HG03520 (cell line): Measurements from ENCODE around the gene UBAP2L.
A peak's percentile ranks its signal among the peaks of the same experiment; 100 is the strongest.
"Not testable (repeated sequence)": the region's sequence is repeated elsewhere in the genome, so short reads cannot be mapped to it uniquely, and the experiment has no call there.

ENCODE experiments used
- ATAC-seq: cut with Tn5 transposase; IDR thresholded peaks from one replicate; pipeline ENCODE4 v1.9.1; 2021; ENCODE audit warnings: mild to moderate bottlenecking, moderate library complexity; ENCODE audit not compliant: unreplicated experiment

Gene UBAP2L

DNA sequence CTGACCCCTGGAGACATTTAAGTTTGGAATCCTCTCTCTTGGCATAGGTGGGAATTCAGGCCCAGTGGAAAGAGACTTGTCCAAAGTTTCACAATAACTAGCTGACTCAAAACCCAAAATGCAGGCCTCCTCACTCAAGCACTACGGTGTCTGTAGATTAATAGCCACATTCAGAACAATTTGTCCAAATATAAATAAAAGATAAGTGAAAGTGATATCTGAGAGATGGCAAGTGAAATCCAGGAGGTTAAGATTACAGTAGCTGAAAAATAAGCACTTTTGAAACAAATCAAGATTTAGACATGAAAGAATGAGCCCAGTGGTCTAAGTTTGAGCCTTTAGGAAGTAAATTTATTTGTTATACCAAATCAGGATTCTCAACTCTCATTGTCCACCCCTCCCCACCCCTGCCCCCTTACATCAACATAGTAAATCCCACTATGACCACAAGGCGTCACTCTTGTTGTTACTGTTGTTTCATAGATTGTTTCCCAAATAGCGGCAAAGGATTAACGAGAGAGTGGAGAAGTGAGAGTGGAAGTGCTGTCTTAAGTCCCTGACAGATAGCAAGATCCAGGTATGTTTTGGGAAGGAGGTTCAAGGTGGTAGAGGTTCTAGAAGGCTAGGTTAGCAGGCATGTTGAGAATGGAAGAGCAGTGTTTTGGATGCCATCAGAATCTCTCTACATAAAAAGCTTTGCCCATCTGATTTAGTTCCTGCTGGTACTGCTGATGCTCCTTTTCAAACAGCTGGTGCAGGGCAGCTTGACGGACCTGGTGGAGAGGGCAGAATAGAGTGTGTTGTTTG lies 21.8 kb upstream of the UBAP2L start:
- ATAC-seq = no peak

DNA sequence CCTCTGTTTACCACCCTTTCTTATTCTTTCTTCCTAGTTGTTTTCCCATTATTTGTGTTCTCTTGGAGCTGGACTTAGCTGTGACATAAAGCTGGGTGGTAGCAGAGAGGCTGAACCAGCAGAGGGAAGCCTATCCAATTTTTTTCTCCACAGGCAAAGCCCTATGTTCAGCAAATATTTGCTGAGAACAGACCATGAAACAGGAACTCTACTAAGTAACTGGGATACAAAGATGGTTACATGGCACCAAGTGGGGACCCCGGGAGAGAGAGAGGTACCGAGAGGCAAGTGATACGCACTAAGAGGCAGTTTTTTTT lies 21.2 kb upstream of the UBAP2L start:
- no peak for ATAC-seq

DNA sequence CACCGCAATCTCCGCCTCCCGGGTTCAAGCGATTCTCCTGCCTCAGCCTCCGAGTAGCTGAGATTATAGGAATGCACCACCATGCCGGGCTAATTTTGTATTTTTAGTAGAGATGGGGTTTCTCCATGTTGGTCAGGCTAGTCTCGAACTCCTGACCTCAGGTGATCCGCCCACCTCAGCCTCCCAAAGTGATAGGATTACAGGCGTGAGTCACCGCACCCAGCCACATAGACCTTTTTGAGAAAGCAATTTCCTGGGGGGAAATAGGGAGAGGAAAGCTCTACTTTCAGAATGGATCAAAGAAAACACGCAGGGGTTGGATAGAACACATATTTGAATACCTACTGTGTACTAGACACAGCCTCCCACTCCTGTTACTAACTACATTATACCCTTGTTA lies 15.0 kb upstream of the UBAP2L start:
- not testable (repeated sequence) for ATAC-seq

DNA sequence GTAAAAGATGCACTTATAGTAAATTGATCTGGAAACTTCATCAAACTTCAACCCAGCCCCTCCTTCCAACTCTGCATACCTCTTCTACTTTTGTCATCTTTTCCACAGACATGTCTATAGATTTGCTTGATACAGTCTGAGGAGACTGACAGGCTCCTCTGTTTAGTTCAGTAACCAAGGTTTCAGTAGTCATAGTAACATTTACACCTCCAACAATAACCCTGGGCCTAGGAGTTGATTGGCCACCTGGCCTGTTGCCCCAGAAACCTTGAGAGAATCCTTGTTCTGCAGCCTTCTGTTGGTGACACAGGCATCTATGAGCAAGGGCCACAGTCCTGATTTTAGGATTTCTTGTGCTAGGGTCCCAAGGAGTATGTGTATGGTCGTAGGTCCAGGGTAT lies 14.6 kb upstream of the UBAP2L start, which contains the start of gene CFAP141:
CFAP141 (minus strand) TSS at position 138 of the 400 bp plus-strand sequence; CDS start at position 112, 26 bp downstream.
- no peak for ATAC-seq

DNA sequence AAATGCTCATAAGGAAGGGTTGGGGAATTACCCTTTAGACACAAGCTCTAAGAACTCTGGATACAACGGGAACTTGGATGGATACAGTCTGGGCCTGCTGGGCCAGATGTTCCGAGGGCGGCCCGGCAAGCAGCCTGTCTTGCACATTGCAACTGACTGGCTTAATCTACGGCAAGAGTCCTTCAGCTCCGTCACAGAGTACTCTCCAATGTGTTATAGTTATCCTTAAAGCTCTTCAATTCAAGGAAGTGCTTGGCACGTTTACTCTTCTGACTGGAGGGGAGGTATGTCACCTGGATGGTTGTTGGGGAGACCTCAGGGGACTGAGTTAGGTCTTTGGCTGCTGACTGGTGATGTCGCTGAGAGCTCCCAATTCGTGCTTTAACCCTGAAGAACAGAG lies 13.5 kb upstream of the UBAP2L start:
- ATAC-seq = no peak

DNA sequence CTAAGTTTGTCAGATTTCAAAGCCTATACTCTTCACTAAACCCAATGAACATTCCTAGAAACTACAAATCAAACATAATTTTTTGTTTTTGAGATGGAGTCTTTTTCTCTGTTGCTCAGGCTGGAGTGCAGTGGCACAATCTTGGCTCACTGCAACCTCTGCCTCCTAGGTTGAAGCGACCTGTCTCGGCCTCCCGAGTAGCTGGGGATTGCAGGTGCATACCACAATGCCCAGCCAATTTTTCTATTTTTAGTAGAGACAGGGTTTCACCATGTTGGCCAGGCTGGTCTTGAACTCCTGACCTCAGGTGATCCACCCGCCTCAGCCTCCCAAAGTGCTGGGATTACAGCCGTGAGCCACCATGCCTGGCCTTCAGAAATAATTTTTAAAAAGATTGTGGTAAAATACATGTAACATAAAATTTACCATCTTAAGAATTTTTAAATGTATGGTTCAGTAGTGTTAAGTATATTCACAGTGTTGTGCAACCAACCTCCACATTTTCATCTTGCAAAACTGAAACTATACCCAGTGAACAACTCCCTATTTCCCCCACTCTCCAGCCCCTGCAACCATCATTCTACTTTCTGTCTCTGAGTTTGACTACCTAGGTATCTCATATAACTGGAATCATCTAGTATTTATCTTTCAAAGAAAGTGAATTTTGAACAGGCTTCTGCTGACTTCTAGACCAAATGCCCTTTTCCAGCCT lies 11.9 kb upstream of the UBAP2L start:
- ATAC-seq = no peak

DNA sequence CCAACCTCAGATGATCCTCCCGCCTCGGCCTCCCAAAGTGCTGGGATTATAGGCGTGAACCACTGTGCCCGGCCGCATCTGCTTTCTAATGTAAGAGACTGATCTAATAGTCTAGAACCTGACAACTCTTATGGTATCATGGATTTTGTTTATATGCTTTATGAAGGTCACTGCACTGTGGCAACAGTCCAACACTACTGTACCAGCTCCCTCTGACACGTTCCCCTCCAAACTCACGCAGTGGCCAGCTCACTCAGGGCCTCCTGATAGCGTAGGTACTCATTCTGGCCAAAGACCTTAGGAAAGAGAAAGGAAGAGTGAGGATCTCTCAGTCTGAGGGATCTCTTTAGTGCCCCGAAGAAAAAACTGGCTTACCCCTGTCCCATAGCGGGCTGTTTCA lies 8.7 kb upstream of the UBAP2L start:
- no peak for ATAC-seq

DNA sequence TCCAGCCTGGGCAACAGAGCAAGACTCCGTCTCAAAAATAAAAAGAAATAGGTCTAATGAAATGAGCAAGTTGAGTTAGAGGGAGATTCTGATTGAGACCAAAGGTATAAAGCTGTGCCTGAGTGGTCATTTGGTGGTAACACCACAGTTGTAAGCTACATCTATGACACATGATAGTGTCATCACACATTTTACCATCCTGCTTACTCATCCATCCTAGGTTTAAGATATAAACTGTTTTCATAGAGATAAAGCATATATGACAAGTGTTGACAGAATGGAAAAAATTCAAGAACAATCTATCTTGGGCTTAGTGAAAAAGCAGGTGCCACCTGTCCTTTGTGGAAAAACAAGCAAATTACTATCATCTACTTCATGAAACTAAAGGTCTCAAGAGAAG lies 7.5 kb upstream of the UBAP2L start:
- no peak for ATAC-seq

DNA sequence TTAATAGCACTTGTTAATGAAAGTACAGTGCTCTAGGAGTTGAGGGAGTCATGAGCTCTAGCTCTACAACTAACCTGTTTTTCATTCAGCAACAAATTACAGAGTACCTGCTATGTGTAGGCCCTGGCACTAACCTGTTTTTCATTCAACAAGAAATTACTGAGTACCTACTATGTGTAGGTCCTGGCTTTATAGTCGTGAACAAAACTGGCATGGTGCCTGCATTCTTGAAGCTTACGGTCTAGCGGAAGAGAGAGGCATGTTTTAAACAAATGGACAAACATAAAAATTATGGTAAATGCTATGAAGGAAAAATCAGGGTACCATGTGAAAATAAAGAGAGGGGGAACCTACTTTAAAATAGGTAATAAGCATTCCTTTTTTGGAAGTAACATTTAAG lies 2.2 kb upstream of the UBAP2L start:
- ATAC-seq = no peak

DNA sequence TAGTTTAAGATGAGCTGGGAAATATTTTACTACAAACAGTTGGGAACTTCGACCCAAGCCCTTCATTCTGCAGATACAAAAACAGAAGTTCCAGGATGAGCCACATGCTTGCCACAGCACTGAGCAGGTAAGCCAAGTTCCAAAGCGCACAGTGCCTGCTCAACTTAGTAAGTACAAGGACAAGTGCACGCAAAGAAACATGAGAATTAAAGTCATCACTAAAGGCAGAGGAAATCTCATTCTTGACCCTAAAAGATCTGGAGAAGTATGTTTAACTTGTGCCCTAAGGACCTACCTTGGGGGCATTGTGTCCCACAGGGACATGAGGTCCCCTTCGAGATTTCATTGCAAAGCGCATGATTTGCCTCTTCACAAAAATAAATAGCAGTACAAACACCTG lies 1.2 kb upstream of the UBAP2L start:
- no peak for ATAC-seq

DNA sequence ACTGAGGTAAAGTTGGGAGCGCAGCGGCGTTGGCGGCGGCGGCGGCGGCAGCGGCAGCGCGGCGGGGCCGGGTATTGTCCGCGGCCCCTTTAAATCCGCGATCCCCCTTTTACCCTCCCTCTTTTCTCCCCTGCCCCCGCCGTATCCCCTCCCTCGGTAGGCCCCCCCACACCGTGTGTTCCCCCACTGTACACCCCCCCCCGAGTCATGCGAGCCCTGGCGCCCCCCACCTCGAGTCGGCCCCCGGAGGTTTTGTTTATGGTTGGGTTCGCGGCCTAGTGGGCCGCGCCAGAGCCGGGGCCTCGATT lies 169 bp downstream of the UBAP2L start:
- peak; percentile 13 for ATAC-seq

DNA sequence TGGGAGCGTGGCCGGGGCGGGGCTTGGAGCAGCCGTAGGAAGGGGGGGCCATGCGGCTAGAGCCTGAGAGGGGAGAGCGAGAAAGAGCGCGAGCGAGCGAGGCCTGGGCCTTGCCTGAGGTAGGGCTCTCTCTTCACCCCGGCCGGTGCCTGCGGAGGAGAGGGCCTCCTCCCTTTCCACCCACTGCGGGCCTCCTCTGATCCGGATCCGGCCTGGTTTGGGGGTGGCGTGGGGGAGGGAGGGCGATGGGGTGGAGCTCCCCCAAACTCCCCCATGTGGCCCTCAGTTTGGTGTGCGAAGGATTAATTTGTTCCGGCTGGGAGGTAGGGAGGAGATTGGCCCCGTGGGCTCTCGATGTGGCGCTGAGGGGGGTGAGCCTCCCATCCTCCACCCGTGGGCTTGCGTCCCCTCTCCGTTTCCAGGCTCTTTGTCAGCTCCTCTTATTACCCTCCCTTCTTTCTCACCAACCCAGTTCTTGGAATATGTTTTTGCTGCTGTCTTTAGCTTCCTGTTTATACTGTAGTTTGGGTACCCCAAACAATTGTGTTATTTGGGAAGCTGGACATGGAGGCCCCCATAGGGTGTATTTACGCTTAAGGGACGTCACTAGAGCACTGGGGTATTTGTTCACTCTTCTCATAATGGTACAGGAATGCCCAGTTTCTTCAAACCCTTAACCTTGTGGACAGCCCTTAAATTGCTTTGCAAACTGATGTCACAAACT lies 685 bp downstream of the UBAP2L start:
- peak; percentile 3 for ATAC-seq

DNA sequence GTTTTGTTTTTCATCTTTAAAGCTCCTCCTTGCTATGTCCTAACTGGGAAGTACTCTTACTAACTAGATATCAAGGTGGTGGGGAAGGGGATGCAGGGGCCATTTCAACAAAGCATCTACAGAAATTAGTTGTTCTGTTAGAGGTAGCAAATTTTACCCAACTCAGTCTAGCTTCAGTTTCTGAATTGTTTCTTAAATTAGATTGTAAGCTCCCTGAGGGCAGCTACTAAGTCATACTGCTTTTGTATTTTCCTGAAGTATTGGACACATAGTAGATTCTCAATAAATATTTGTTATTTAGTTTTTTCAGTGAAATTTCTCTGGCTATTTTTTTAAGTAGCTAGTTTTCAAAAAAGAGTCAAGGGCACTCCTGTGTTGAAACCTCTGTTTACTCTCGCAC lies 1.8 kb downstream of the UBAP2L start:
- ATAC-seq = no peak

DNA sequence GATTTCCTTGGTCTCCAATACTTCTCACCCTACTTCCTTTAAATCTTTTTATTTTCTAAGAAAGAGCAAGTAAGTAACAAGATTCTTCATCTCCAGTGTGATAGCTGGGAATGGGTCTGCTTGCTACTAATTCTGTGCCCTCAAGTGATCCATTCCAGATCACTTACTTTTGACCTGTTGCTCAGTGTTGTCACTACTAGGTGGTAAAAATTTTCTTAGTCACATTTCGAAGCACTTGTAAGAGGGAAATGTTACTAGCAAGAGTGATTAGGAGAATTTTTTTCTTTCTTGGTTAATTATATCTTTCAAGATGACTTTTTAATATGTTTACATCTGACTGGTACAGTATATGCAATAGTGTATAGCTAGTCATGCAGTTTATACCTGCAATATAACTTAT lies 2.2 kb downstream of the UBAP2L start:
- no peak for ATAC-seq

DNA sequence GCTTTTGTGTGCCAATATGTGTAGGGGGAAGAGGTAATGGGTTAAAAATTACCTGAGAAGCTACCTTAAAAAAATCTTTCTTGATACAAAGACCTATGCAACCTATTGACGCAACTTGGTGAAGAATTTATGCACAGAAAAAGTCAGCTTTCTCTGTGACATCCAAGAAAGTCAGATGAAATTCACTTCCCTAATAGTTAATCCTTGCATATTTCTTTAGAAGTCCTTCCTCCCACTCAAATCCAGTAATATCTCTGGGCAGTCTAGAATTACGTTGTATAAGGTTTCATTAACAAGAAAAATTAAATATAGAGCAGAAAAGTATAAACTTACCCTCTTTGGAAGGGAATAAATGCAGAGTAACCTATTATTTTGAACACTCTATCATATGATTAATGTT lies 2.9 kb downstream of the UBAP2L start:
- no peak for ATAC-seq

DNA sequence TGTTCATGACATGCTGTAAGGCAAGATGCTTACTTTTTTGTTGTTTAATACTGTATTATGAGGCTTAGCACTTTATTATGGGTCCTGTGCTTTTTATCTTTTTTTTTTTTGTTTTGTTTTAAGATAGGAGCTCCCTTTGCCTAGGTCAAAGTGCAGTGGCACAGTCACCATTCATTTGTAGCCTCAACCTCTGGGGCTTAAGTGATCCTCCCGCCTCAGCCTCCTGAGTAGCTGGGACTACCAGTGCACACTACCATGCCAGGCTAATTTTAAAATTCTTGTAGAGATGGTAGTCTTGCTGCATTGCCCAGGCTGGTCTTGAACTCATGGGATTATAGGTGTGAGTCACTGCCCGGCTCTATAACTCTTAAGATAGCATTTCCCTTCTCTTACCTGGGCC lies 4.6 kb downstream of the UBAP2L start:
- ATAC-seq = no peak

DNA sequence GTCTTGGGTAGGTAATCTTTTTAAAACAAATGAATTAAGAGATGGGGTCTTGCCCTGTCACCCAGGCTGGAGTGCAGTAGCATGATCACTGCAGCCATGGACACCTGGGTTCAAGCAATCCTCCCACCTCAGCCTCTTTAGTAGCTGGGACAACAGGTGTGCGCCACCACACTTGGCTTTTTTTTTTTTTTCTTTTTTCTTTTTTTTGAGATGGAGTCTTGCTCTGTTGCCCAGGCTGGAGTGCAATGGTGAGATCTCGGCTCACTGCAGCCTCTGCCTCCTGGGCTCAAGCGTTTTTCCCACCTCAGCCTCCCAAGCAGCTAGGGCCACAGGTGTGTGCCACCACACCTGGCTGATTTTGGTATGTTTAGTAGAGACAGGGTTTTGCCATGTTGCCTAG lies 10.4 kb downstream of the UBAP2L start:
- ATAC-seq = not testable (repeated sequence)

DNA sequence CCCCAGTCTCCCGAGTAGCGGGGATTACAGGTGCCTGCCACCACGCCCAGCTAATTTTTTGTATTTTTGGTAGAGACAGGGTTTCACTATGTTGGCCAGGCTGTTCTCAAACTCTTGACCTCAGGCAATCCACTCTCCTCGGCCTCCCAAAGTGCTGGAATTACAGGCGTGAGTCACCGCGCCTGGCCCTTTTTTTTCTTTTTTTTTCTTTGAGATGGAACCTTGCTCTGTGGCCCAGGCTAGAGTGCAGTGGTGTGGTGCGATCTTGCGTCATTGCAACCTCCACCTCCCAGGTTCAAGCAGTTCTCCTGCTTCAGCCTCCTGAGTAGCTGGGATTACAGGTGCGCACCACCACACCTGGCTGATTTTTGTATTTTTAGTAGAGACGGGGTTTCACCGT lies 12.4 kb downstream of the UBAP2L start:
- not testable (repeated sequence) for ATAC-seq

DNA sequence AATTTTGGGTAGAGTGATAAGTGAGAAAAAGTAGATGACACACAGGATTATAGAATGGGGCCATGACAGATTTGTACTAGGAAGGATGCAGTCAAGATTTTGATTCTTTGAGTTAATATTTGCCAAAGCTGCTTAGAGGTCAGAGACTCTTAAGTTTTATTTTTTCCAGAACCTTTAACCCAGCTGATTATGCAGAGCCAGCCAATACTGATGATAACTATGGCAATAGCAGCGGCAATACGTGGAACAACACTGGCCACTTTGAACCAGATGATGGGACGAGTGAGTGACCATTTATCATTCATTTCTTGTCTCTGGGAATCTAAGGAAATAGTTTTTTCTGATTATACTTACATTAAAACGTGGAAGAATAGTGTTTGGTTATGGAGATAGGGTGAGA lies 16.1 kb downstream of the UBAP2L start:
- no peak for ATAC-seq

DNA sequence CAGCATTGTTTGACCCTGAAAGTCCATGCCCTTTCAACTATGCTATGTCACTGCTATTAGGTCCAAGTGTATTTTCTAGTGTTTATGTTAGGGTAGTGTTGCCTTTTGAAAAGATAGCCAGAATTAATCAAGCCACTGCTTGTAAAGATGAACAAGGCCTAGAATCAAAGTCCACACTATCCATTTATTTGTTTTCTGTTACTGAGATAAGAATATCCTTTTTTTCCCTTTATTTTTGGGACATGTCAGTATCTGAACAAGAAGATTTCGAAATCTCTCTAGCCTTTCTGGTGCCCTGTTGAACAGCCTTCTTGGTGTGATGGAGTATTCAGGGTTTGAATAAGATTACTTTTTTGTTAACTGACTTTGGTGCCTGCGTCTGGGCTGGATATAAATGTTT lies 16.7 kb downstream of the UBAP2L start:
- ATAC-seq = no peak

DNA sequence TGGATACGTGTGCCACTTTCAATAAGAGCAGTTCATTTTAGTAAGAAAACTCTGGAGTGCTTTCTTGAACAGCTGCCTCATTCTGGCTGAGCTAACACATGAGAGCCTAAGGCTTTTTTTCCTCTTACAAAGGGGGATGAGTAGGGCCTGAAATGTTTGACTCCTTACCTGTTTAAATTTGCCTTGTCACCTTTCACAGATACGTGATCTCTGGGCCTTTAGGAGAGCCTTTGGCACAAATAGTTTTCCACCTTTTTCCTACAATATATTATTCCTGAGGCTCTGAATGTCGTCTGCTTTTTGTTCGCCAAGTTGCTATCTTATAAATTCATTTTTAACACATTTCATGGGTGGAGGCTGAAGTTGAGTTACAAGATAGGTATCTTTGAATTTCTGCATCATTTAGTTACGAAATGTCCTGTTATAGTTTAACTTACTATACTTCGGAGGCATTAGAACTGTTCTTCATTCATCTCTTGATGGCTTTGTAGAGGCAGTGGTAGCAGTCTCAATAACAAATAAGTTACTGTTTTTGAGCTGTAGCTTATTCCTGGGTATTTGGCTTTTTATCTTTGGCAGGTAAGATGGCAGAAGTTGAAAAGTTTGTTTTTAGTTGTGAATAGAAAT lies 17.2 kb downstream of the UBAP2L start:
- no peak for ATAC-seq

DNA sequence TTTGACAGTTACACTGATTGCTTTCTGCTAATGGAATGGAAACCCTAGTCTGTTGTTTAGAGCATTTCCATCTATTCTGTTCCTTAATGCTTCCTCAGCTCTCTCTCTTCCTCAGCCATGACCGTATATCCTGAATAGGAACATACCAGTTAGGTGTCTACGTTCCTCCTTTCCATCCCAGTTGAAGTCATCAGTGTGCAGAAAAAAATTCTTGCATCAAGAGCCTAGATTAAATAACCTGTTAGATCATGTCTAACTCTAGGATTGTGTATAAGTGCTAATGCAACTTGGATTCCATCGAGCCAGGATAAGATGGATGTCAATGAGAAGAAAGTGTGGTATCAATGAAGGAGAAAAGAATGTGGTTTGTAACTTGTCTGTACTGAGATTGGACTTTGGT lies 18.7 kb downstream of the UBAP2L start:
- no peak for ATAC-seq
